Thyroid gland (tissue), 4 donors: ENCODE measurements around the gene PPDPF. TPM values are rescaled to one million over a fixed set of nuclear protein-coding genes. Genes with fewer than 3 reads are reported as not detected.

ENCODE experiments used
- DNase-seq, 2 donors: peaks; one replicate each; pipeline ENCODE4 v3.0.0-alpha.2; 2019
- H3K27ac ChIP-seq, 3 donors: fragments of 200-600 bp; sonication (generic); 1 replicate in 2 of 3; 2 replicates in 1 of 3; pipeline ENCODE4 v1.5.1; 2016 to 2019; ENCODE audit warnings: mild to moderate bottlenecking in 1 of 3, moderate library complexity in 1 of 3
- H3K27me3 ChIP-seq: fragments of 200-600 bp; sonication (generic); one replicate; pipeline ENCODE4 v1.5.1; 2019
- H3K36me3 ChIP-seq, 2 donors: fragments of 200-600 bp; sonication (generic); one replicate each; pipeline ENCODE4 v1.5.1; 2016 to 2019
- H3K4me1 ChIP-seq, 2 donors: fragments of 200-600 bp; sonication (generic); one replicate each; pipeline ENCODE4 v1.5.1; 2017 to 2019
- H3K4me3 ChIP-seq, 3 donors: fragments of 200-600 bp; sonication (generic); replicated peaks in 1 of 3; 1 replicate in 2 of 3; 2 replicates in 1 of 3; pipeline ENCODE4 v1.5.1; 2016; ENCODE audit warnings: mild to moderate bottlenecking in 1 of 3
- H3K9me3 ChIP-seq: fragments of 200-600 bp; sonication (generic); one replicate; pipeline ENCODE4 v1.5.1; 2017
- CTCF ChIP-seq, 6 experiments: fragments of 200-600 bp in 3 of 6; fragments of 450-650 bp in 3 of 6; sonication (generic) in 3 of 6; IDR thresholded peaks; one replicate each; pipeline ENCODE4 v1.5.1; 2016 to 2019; ENCODE audit warnings: antibody characterized with exemption in 6 of 6, mild to moderate bottlenecking in 2 of 6, inconsistent platforms in 1 of 6, moderate library complexity in 1 of 6
- POLR2A ChIP-seq, 2 donors: fragments of 450-650 bp; IDR thresholded peaks; one replicate each; pipeline ENCODE4 v1.6.1; 2017; ENCODE audit warnings: antibody characterized with exemption in 2 of 2, mild to moderate bottlenecking in 2 of 2, moderate library complexity in 1 of 2
- WGBS, 2 donors: methylation state at CpG; one replicate each; pipeline ENCODE4 v1.1.5; 2017; 5-methylcytosine and 5-hydroxymethylcytosine counted together
- intact Hi-C: fragments of 100-400 bp; cut with DNase I; formaldehyde crosslinking; loops from one replicate; pipeline ENCODE4 v1.15.1; 2023
- total RNA-seq, 4 donors: library from RNA; depleted of rRNA; stranded (reverse); fragments of >200 nt; gene quantifications; one replicate each; pipeline ENCODE4 v1.2.3, GENCODE V29; 2016

The PPDPF gene
- total RNA-seq, 4 donors from 2014 or later: 82.0 to 226 (median 146) TPM

GRCh38 chr20:63520934-63521601, 503 bp downstream of the PPDPF start:
- Histone ChIP-seq H3K27ac (peak overlapping the region; percentile 85 to 95 (median 92)), H3K4me3 (peak overlapping the region; percentile 66 to 94 (median 91)), H3K36me3 (peaks cover 0 to 4% of the 10 kb centered on the region in 2 donors), H3K27me3 (no peaks in the 10 kb centered on the region), H3K9me3 (no peaks in the 10 kb centered on the region), H3K4me1 (peaks cover 23 to 25% of the 10 kb centered on the region in 2 donors)
- 10% methylated on average over 2 of the region's 68 CpGs; no CpG with 5 or more reads in 1 of the 2 donors for WGBS, 2 donors
- intact Hi-C loops: no loop called here
- TF ChIP-seq POLR2A (IDR thresholded peaks at IDR 0.05) (no peak), CTCF (IDR thresholded peaks at IDR 0.05) (peak in 1 of 6 experiments; percentile 5)
- DNase-seq: peak; percentile 75 to 78

GRCh38 chr20:63521602-63522001, 1.0 kb downstream of the PPDPF start:
- no peak for DNase-seq
- H3K27ac ChIP-seq: no peak overlapping the region
- intact Hi-C loops: no loop called here
- peaks cover 0 to 4% of the 10 kb centered on the region in 2 donors for H3K36me3 ChIP-seq
- TF ChIP-seq POLR2A (IDR thresholded peaks at IDR 0.05): no peak
- no peak for TF ChIP-seq CTCF (IDR thresholded peaks at IDR 0.05)
- peak overlapping the region; percentile 66 to 94 (median 91) for H3K4me3 ChIP-seq
- 2 to 64% methylated on average over 6 to 11 of the region's 23 CpGs for WGBS, 2 donors
- no peaks in the 10 kb centered on the region for H3K9me3 ChIP-seq
- no peaks in the 10 kb centered on the region for H3K27me3 ChIP-seq
- peaks cover 23 to 25% of the 10 kb centered on the region in 2 donors for H3K4me1 ChIP-seq

- Histone ChIP-seq H3K4me3 (no peak overlapping the region), H3K27ac (no peak overlapping the region), H3K9me3 (no peaks in the 10 kb centered on the region), H3K27me3 (no peaks in the 10 kb centered on the region), H3K36me3 (peaks cover 0 to 4% of the 10 kb centered on the region in 2 donors), H3K4me1 (peaks cover 23 to 25% of the 10 kb centered on the region in 2 donors)
- DNase-seq: no peak
- intact Hi-C loops: no loop called here
- TF ChIP-seq CTCF (IDR thresholded peaks at IDR 0.05) (no peak), POLR2A (IDR thresholded peaks at IDR 0.05) (no peak)
- WGBS, 2 donors: 62 to 77% methylated on average over 8 to 10 of the region's 13 CpGs
Measured at GRCh38 chr20:63522091-63522868, 1.7 kb downstream of the PPDPF start.

- Histone ChIP-seq H3K27ac (no peak overlapping the region), H3K4me3 (no peak overlapping the region), H3K27me3 (no peaks in the 10 kb centered on the region), H3K36me3 (peaks cover 0 to 4% of the 10 kb centered on the region in 2 donors), H3K9me3 (no peaks in the 10 kb centered on the region), H3K4me1 (peaks cover 23 to 25% of the 10 kb centered on the region in 2 donors)
- 97% methylated on average over 6 to 11 of the region's 11 CpGs for WGBS, 2 donors
- intact Hi-C loops: no loop called here
- TF ChIP-seq POLR2A (IDR thresholded peaks at IDR 0.05) (no peak), CTCF (IDR thresholded peaks at IDR 0.05) (no peak)
- no peak for DNase-seq
Measured at GRCh38 chr20:63522981-63523611, 2.5 kb downstream of the PPDPF start.
